Measurements from ENCODE around the gene MTHFD2L. TPM values are rescaled to one million over a fixed set of nuclear protein-coding genes. Genes with fewer than 3 reads are reported as not detected.

MTHFD2L gene
- total RNA-seq, 1 donor from 2014 or later, result 14.7 TPM

DNA sequence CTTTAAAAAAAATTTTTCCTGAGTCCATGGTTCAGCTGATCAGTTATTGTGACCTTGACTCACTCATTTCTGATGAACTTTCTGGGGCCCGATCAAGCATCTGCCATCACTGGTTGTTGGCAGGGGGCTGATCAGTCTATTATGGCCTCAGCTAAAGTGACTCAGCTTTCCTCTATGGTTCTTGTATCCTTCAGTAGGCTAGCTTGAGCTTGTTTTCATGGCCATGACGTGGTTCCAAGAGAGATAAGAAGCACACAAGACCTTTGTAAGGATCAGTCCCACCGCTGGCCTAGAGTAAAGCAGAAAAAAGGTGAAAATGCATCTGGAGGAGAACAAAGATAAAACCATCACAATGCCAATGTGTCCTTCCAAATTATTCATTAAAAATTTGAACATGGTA lies 120.6 kb downstream of the MTHFD2L start:
- Mint-ChIP-seq H3K27me3 (ENCODE audit: unreplicated experiment) (no peaks in the 10 kb centered on the region), H3K4me1 (ENCODE audit: unreplicated experiment) (peaks cover 6% of the 10 kb centered on the region), H3K9me3 (ENCODE audit: unreplicated experiment) (no peaks in the 10 kb centered on the region), H3K27ac (ENCODE audit: unreplicated experiment) (no peak overlapping the region), H3K4me3 (ENCODE audit: unreplicated experiment) (no peak overlapping the region), H3K36me3 (ENCODE audit: unreplicated experiment) (no peaks in the 10 kb centered on the region)
- TF ChIP-seq, protein P1, sequence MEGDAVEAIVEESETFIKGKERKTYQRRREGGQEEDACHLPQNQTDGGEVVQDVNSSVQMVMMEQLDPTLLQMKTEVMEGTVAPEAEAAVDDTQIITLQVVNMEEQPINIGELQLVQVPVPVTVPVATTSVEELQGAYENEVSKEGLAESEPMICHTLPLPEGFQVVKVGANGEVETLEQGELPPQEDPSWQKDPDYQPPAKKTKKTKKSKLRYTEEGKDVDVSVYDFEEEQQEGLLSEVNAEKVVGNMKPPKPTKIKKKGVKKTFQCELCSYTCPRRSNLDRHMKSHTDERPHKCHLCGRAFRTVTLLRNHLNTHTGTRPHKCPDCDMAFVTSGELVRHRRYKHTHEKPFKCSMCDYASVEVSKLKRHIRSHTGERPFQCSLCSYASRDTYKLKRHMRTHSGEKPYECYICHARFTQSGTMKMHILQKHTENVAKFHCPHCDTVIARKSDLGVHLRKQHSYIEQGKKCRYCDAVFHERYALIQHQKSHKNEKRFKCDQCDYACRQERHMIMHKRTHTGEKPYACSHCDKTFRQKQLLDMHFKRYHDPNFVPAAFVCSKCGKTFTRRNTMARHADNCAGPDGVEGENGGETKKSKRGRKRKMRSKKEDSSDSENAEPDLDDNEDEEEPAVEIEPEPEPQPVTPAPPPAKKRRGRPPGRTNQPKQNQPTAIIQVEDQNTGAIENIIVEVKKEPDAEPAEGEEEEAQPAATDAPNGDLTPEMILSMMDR (IDR thresholded peaks at IDR 0.05), result no peak
- no peak for DNase-seq (ENCODE audit: extremely low spot score, unreplicated experiment)

DNA sequence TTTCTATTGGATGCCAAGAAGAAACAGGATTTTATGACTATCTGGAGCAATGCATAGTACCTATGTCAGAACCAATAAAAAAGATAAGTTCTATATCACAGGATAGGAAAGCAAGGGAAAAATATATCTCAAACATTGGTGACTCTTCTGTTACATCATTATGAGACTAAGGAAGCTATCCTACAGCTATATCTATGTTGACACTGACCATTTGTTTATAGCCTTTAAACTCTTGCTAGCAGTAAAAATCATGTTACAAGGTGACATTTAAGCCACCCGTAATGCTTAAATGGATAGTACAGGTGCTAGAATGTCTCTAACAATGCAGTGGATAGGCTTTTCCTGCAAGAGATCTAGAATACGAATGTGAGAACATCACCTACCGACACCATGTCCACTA lies 121.8 kb downstream of the MTHFD2L start:
- Mint-ChIP-seq H3K36me3 (ENCODE audit: unreplicated experiment) (no peaks in the 10 kb centered on the region), H3K27ac (ENCODE audit: unreplicated experiment) (no peak overlapping the region), H3K4me1 (ENCODE audit: unreplicated experiment) (peaks cover 16% of the 10 kb centered on the region), H3K9me3 (ENCODE audit: unreplicated experiment) (no peaks in the 10 kb centered on the region), H3K27me3 (ENCODE audit: unreplicated experiment) (no peaks in the 10 kb centered on the region), H3K4me3 (ENCODE audit: unreplicated experiment) (no peak overlapping the region)
- no peak for DNase-seq (ENCODE audit: extremely low spot score, unreplicated experiment)
- TF ChIP-seq, protein P1 (IDR thresholded peaks at IDR 0.05), result no peak

DNA sequence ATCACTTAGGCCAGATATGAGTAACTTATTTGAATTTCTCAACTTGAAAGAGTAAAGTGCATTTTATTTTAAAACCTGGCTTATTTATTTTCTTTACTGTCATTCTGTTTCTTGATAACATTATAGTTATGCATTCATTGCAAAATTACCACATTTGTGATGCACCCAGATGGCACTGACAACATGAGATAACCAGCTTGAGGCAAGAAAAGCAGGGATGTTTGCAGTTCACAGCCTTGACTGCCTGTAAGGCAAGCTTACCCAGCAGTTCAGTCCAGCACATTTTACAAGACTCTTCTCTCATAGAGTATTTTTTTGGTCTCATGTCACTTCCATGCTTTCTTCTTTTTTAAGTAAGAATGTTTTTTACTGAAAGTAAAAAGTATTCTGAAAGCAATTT lies 125.0 kb downstream of the MTHFD2L start:
- no peak overlapping the region for H3K4me3 Mint-ChIP-seq (ENCODE audit: unreplicated experiment)
- H3K4me1 Mint-ChIP-seq (ENCODE audit: unreplicated experiment), result peaks cover 21% of the 10 kb centered on the region
- H3K27me3 Mint-ChIP-seq (ENCODE audit: unreplicated experiment), result no peaks in the 10 kb centered on the region
- no peaks in the 10 kb centered on the region for H3K9me3 Mint-ChIP-seq (ENCODE audit: unreplicated experiment)
- TF ChIP-seq, protein P1 (IDR thresholded peaks at IDR 0.05), result no peak
- no peaks in the 10 kb centered on the region for H3K36me3 Mint-ChIP-seq (ENCODE audit: unreplicated experiment)
- no peak overlapping the region for H3K27ac Mint-ChIP-seq (ENCODE audit: unreplicated experiment)
- DNase-seq (ENCODE audit: extremely low spot score, unreplicated experiment), result no peak

DNA sequence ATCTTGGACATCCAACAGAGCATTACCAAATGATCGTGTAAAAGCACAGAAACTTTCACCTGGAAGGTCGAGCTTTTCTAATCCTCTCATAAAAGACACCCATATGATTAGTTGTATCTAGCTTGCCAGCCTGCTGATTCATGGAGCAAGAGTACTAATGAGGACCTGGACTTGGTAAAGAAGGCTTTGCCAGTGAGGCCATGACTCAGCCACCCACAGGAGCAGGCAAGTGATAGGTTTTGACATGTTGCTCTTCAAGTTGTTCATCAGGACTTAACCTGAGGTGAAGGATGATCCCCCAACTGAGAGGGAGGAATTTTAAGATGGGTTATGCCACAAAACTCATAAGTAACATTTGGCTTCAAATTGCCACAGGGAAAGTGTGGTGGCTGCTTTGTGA lies 125.7 kb downstream of the MTHFD2L start:
- H3K4me1 Mint-ChIP-seq (ENCODE audit: unreplicated experiment), result peaks cover 21% of the 10 kb centered on the region
- peak overlapping the region; percentile 12 for H3K4me3 Mint-ChIP-seq (ENCODE audit: unreplicated experiment)

DNA sequence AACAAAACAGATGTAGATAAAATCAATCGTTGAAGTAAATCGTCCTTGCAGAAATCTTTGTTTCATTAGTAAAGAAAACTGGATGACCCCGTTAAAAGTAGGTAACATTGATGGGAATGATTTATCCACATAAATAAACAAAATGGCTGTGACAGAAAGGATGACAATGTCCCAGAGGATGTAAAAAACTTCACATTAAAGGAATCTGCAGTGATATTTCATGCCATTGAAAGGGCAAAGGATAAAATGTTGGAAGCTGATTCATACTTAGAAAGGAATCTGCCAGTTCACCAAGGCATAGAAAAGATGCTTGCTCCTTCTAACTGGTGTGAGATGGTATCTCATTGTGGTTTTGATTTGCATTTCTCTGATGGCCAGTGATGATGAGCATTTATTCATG lies 126.1 kb downstream of the MTHFD2L start:
- Mint-ChIP-seq H3K4me1 (ENCODE audit: unreplicated experiment) (peaks cover 21% of the 10 kb centered on the region), H3K4me3 (ENCODE audit: unreplicated experiment) (peak overlapping the region; percentile 12), H3K27ac (ENCODE audit: unreplicated experiment) (peak overlapping the region; percentile 78), H3K27me3 (ENCODE audit: unreplicated experiment) (no peaks in the 10 kb centered on the region), H3K36me3 (ENCODE audit: unreplicated experiment) (no peaks in the 10 kb centered on the region), H3K9me3 (ENCODE audit: unreplicated experiment) (no peaks in the 10 kb centered on the region)
- TF ChIP-seq, protein P1 (IDR thresholded peaks at IDR 0.05), result no peak
- no peak for DNase-seq (ENCODE audit: extremely low spot score, unreplicated experiment)

More for the DNA sequence above, 125.7 kb downstream of the MTHFD2L start:
- no peaks in the 10 kb centered on the region for H3K36me3 Mint-ChIP-seq (ENCODE audit: unreplicated experiment)
- H3K27ac Mint-ChIP-seq (ENCODE audit: unreplicated experiment), result peak overlapping the region; percentile 78
- TF ChIP-seq, protein P1 (IDR thresholded peaks at IDR 0.05), result no peak
- DNase-seq (ENCODE audit: extremely low spot score, unreplicated experiment), result no peak
- H3K9me3 Mint-ChIP-seq (ENCODE audit: unreplicated experiment), result no peaks in the 10 kb centered on the region
- no peaks in the 10 kb centered on the region for H3K27me3 Mint-ChIP-seq (ENCODE audit: unreplicated experiment)

Measured in osteocyte (in vitro differentiated cells).